Measurements from ENCODE around the gene ARID1B.
"Not testable (repeated sequence)": the region's sequence is repeated elsewhere in the genome, so short reads cannot be mapped to it uniquely, and the experiment has no call there.

Gene ARID1B

DNA sequence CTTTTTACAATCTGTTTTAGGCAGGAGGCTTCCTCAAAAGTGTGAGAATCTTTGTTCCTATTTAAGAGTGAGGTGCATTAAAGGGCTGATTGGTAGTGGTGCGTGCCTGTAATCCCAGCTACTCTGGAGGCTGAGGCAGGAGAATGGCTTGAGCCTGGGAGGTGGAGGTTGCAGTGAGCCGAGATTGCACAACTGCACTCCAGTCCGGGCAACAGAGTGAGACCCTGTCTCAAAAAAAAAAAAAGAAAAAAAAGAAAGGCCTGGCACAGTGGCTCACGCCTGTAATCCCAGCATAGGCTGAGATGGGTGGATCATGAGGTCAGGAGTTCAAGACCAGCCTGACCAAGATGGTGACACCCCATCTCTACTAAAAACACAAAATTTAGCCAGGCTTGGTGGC is 205.7 kb downstream of the ARID1B start:
- CTCF ChIA-PET = interaction anchor here (1.2 kb wide), 1 partner anchor 12 kb away, joined by 4 read pairs; no protein-coding TSS in a partner anchor
- POLR2A ChIA-PET; H3K27me3 ChIP-seq (replicated peaks in 2 of 5; ENCODE audit: control insufficient read depth in 4 of 5, insufficient read depth in 5 of 5, low read length in 4 of 5); H3K36me3 ChIP-seq (ENCODE audit: control insufficient read depth in 4 of 4, insufficient read depth in 4 of 4, low read length in 3 of 4); H3K9me3 ChIP-seq (ENCODE audit: control extremely low read depth in 1 of 5, control insufficient read depth in 4 of 5, insufficient read depth in 2 of 5, low read depth in 1 of 5, low read length in 4 of 5); DNase-seq; H3K27ac ChIP-seq (ENCODE audit: insufficient read depth in 1 of 2, low read depth in 1 of 2, low read length in 2 of 2, poor library complexity in 1 of 2, severe bottlenecking in 2 of 2); H3K4me3 ChIP-seq (ENCODE audit: control insufficient read depth in 1 of 7, extremely low read depth in 1 of 7, insufficient read depth in 4 of 7, low read depth in 2 of 7, low read length in 6 of 7): not testable (repeated sequence)
- H3K4me1 ChIP-seq (ENCODE audit: control extremely low read depth in 1 of 4, control insufficient read depth in 4 of 4, insufficient read depth in 4 of 4, low read length in 3 of 4) = peaks cover 4 to 47% (median 30%) of the 10 kb centered on the region in 4 experiments
- 92% methylated on average over 2 of the region's 4 CpGs for WGBS (ENCODE audit: insufficient coverage)

DNA sequence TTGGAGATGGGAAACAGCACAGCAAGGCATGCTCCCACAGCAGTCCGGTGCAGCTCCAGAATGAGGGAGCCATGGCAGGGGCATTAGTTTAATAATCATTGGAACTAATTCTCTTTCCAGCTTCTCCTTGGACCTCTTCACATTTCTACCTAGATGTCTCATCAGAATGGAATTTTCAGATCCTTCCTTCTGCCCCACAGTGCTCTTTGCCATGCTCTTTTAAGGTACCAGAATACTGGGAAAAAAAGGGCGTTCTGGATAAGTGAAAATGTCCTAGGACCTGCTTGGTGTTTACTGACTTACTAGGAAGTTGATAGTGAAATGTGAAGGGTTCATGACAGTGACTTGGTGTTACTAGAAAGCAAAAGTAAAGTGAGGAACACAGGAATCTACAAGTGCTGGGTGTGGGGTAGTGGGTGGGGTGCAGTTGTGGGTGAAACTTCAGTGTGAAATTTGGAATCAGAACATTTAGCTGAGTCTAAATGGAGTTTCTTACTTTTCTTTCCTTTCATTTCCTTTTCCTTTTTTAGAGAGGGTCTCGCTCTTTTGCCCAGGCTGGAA is 207.1 kb downstream of the ARID1B start:
- Histone ChIP-seq H3K27ac (ENCODE audit: insufficient read depth in 1 of 2, low read depth in 1 of 2, low read length in 2 of 2, poor library complexity in 1 of 2, severe bottlenecking in 2 of 2) (no peak overlapping the region), H3K9me3 (ENCODE audit: control extremely low read depth in 1 of 5, control insufficient read depth in 4 of 5, insufficient read depth in 2 of 5, low read depth in 1 of 5, low read length in 4 of 5) (no peaks in the 10 kb centered on the region), H3K36me3 (ENCODE audit: control insufficient read depth in 4 of 4, insufficient read depth in 4 of 4, low read length in 3 of 4) (no peaks in the 10 kb centered on the region), H3K4me1 (ENCODE audit: control extremely low read depth in 1 of 4, control insufficient read depth in 4 of 4, insufficient read depth in 4 of 4, low read length in 3 of 4) (peaks cover 12 to 57% (median 39%) of the 10 kb centered on the region in 4 experiments), H3K4me3 (ENCODE audit: control insufficient read depth in 1 of 7, extremely low read depth in 1 of 7, insufficient read depth in 4 of 7, low read depth in 2 of 7, low read length in 6 of 7) (no peak overlapping the region), H3K27me3 (replicated peaks in 2 of 5; ENCODE audit: control insufficient read depth in 4 of 5, insufficient read depth in 5 of 5, low read length in 4 of 5) (no peaks in the 10 kb centered on the region)
- DNase-seq = no peak
- POLR2A ChIA-PET = no interaction called here
- 100% methylated on average over 2 of the region's 3 CpGs for WGBS (ENCODE audit: insufficient coverage)
- CTCF ChIA-PET = no interaction called here

DNA sequence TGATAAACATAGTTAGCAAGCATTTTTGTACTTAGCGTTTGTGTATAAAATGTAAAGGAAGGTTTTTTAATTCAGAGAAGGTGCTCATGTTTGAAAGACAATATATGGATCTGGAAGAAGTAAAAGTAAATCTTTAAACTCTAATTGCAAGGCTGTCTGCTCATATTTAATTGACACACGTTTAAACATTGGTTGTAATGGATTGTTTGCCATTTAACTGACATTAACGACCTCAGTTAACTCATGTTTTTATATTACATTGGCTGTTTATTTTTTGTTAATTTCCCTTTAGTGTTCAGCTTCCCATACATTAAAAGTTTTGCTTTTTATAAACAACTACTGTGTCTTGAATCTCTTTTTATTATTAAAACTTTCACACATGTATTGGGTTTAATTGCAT is 208.1 kb downstream of the ARID1B start:
- DNase-seq = no peak
- Histone ChIP-seq H3K36me3 (ENCODE audit: control insufficient read depth in 4 of 4, insufficient read depth in 4 of 4, low read length in 3 of 4) (no peaks in the 10 kb centered on the region), H3K4me3 (ENCODE audit: control insufficient read depth in 1 of 7, extremely low read depth in 1 of 7, insufficient read depth in 4 of 7, low read depth in 2 of 7, low read length in 6 of 7) (no peak overlapping the region), H3K27ac (ENCODE audit: insufficient read depth in 1 of 2, low read depth in 1 of 2, low read length in 2 of 2, poor library complexity in 1 of 2, severe bottlenecking in 2 of 2) (no peak overlapping the region), H3K4me1 (ENCODE audit: control extremely low read depth in 1 of 4, control insufficient read depth in 4 of 4, insufficient read depth in 4 of 4, low read length in 3 of 4) (peaks cover 12 to 59% (median 39%) of the 10 kb centered on the region in 4 experiments), H3K9me3 (ENCODE audit: control extremely low read depth in 1 of 5, control insufficient read depth in 4 of 5, insufficient read depth in 2 of 5, low read depth in 1 of 5, low read length in 4 of 5) (no peaks in the 10 kb centered on the region), H3K27me3 (replicated peaks in 2 of 5; ENCODE audit: control insufficient read depth in 4 of 5, insufficient read depth in 5 of 5, low read length in 4 of 5) (no peaks in the 10 kb centered on the region)
- ChIA-PET CTCF (interaction anchor here (1.8 to 2.0 kb wide), 3 partner anchors 15 to 35 kb away, joined by 4 to 5 read pairs (median 5); no protein-coding TSS in a partner anchor), POLR2A (no interaction called here)
- 100% methylated on average over 1 of the region's 3 CpGs for WGBS (ENCODE audit: insufficient coverage)

DNA sequence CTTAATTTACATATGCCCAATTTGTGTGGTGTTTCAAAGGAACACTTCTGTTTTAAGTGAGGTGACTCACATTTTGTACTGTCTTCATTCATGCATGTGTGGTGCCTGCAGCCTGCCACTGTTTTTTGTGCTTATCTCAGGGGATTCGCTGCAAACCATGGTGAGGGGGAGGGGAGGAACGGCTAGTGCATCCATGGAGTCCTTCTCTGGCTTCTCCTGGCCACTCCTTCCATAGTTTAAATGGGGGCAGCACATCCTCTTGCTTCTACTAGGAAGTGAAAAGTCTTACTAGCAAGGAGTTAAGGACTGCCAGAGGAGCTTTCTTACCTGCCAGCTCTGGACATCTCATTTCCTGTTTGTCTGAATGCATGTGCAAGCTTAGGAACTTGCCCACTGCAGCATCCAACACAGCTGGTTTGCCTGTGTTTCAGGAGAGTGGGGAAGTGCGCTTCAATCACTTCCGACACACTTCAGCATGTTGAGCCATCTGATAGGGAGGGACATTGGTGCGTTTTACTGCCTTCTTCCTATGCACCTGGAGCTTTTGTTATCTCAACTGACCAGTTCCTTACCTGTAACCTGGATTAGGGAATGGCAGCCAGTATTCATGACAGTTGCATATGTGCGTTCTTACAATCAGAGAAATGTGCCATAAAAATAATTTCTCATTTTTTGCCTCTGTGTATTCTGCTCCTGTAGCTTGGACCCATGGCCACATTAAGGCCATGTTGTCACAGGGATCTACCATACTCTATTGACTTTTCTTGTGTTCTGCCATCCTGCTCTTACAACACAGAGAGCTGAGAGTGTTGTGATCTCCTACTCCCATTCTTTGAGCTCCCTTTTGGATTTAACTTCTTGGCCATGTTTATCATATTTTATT is 211.3 kb downstream of the ARID1B start:
- Histone ChIP-seq H3K4me3 (ENCODE audit: control insufficient read depth in 1 of 7, extremely low read depth in 1 of 7, insufficient read depth in 4 of 7, low read depth in 2 of 7, low read length in 6 of 7) (no peak overlapping the region), H3K4me1 (ENCODE audit: control extremely low read depth in 1 of 4, control insufficient read depth in 4 of 4, insufficient read depth in 4 of 4, low read length in 3 of 4) (peaks cover 12 to 43% (median 24%) of the 10 kb centered on the region in 4 experiments), H3K9me3 (ENCODE audit: control extremely low read depth in 1 of 5, control insufficient read depth in 4 of 5, insufficient read depth in 2 of 5, low read depth in 1 of 5, low read length in 4 of 5) (no peaks in the 10 kb centered on the region), H3K36me3 (ENCODE audit: control insufficient read depth in 4 of 4, insufficient read depth in 4 of 4, low read length in 3 of 4) (no peaks in the 10 kb centered on the region), H3K27ac (ENCODE audit: insufficient read depth in 1 of 2, low read depth in 1 of 2, low read length in 2 of 2, poor library complexity in 1 of 2, severe bottlenecking in 2 of 2) (no peak overlapping the region), H3K27me3 (replicated peaks in 2 of 5; ENCODE audit: control insufficient read depth in 4 of 5, insufficient read depth in 5 of 5, low read length in 4 of 5) (no peaks in the 10 kb centered on the region)
- DNase-seq = peak in 2 of 3 donors; percentile 65 to 78
- WGBS (ENCODE audit: insufficient coverage) = 42% methylated on average over 2 of the region's 6 CpGs
- POLR2A ChIA-PET = no interaction called here
- CTCF ChIA-PET = interaction anchor here (0.8 to 1.7 kb wide), 4 partner anchors 11 to 21 kb away, joined by 3 to 8 read pairs (median 4); no protein-coding TSS in a partner anchor

DNA sequence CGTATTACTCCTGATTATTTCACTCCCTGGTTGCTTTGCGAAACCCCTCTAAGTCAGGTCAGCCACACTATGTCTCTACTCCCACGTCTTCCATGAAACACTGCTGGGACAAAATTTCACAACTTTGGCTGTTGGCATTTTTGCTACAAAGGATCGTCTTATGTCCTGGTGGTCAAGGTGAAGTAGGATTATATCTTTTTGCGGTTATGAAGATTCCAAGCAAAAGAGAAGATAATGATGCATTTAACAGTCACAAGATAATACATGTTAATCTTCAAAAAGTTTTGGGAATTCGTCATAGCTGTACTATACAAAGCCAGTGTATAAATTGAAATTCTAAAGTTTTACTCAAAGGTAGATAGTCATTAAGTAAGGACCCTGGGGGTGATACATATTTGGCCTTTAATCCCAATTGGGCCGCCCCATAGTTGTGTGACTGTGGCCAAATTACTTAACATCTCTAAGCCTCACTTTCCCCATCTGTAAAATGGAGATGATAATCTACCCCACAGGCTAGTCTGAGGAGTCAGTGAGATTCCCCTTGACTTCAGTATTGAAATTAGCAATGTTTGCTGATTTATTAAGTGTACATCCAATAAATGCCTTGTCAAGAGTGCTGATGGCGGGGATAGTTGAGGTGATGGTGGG is 212.1 kb downstream of the ARID1B start:
- H3K9me3 ChIP-seq (ENCODE audit: control extremely low read depth in 1 of 5, control insufficient read depth in 4 of 5, insufficient read depth in 2 of 5, low read depth in 1 of 5, low read length in 4 of 5) = no peaks in the 10 kb centered on the region
- no peak overlapping the region for H3K27ac ChIP-seq (ENCODE audit: insufficient read depth in 1 of 2, low read depth in 1 of 2, low read length in 2 of 2, poor library complexity in 1 of 2, severe bottlenecking in 2 of 2)
- H3K27me3 ChIP-seq (replicated peaks in 2 of 5; ENCODE audit: control insufficient read depth in 4 of 5, insufficient read depth in 5 of 5, low read length in 4 of 5) = no peaks in the 10 kb centered on the region
- peaks cover 18 to 44% (median 21%) of the 10 kb centered on the region in 4 experiments for H3K4me1 ChIP-seq (ENCODE audit: control extremely low read depth in 1 of 4, control insufficient read depth in 4 of 4, insufficient read depth in 4 of 4, low read length in 3 of 4)
- WGBS (ENCODE audit: insufficient coverage) = 76% methylated on average over 5 of the region's 8 CpGs
- H3K4me3 ChIP-seq (ENCODE audit: control insufficient read depth in 1 of 7, extremely low read depth in 1 of 7, insufficient read depth in 4 of 7, low read depth in 2 of 7, low read length in 6 of 7) = no peak overlapping the region
- H3K36me3 ChIP-seq (ENCODE audit: control insufficient read depth in 4 of 4, insufficient read depth in 4 of 4, low read length in 3 of 4) = no peaks in the 10 kb centered on the region
- DNase-seq = no peak
- ChIA-PET POLR2A (no interaction called here), CTCF (interaction anchor here (0.9 to 1.7 kb wide), 4 partner anchors 10 to 12 kb away, joined by 3 to 8 read pairs (median 4); no protein-coding TSS in a partner anchor)

DNA sequence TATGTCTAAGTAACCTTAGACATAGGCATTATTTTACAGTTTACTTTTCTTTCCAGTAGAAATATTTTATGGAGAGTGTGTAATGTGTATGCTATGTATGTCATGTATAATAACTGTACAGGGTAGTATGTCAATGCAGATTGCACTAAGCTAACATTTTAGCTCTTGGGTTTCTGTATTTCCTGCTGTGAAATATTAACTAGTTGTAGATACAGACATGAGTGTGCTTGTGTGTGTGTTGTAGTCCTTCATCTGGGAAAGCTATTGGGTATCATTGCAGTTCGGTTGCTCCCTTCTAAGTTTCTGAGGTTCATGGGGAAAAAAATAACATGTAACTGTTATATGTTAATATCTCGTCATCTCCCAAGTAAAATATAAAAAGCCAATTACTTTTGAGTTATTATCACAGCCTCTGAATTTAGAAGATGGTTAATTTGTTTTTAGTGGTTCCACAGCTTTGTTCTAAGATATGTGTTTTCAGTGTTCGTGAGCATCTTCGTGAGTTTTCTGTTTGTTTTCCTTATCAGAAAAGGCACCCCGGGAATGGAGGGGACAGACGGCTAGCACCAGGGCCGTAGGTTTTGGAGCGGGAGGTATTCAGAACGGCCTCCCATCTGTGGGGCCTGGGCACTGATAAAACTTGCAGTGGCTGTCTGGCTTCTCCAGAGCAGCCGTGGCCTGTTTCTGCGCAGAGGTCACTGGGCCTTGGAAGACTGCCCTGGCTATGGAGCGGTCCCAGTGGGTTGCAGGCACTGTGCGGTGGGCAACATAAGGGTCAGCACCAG is 215.0 kb downstream of the ARID1B start:
- no peaks in the 10 kb centered on the region for H3K27me3 ChIP-seq (replicated peaks in 2 of 5; ENCODE audit: control insufficient read depth in 4 of 5, insufficient read depth in 5 of 5, low read length in 4 of 5)
- H3K4me3 ChIP-seq (ENCODE audit: control insufficient read depth in 1 of 7, extremely low read depth in 1 of 7, insufficient read depth in 4 of 7, low read depth in 2 of 7, low read length in 6 of 7) = no peak overlapping the region
- peaks cover 0 to 5% (median 0%) of the 10 kb centered on the region in 4 experiments for H3K36me3 ChIP-seq (ENCODE audit: control insufficient read depth in 4 of 4, insufficient read depth in 4 of 4, low read length in 3 of 4)
- 85% methylated on average over 11 of the region's 13 CpGs for WGBS (ENCODE audit: insufficient coverage)
- ChIA-PET POLR2A (interaction anchor here (1.2 kb wide), 1 partner anchor 24 kb away, joined by 3 read pairs; no protein-coding TSS in a partner anchor), CTCF (interaction anchor here (0.6 to 1.9 kb wide), 3 partner anchors 9 to 30 kb away, joined by 3 to 5 read pairs (median 3); no protein-coding TSS in a partner anchor)
- DNase-seq = no peak
- H3K9me3 ChIP-seq (ENCODE audit: control extremely low read depth in 1 of 5, control insufficient read depth in 4 of 5, insufficient read depth in 2 of 5, low read depth in 1 of 5, low read length in 4 of 5) = no peaks in the 10 kb centered on the region
- H3K27ac ChIP-seq (ENCODE audit: insufficient read depth in 1 of 2, low read depth in 1 of 2, low read length in 2 of 2, poor library complexity in 1 of 2, severe bottlenecking in 2 of 2) = no peak overlapping the region
- peaks cover 17 to 45% (median 21%) of the 10 kb centered on the region in 4 experiments for H3K4me1 ChIP-seq (ENCODE audit: control extremely low read depth in 1 of 4, control insufficient read depth in 4 of 4, insufficient read depth in 4 of 4, low read length in 3 of 4)
